Mesendoderm (in vitro differentiated cells): Measurements from ENCODE around the gene TENM4.

Experiments
- DNase-seq: peaks from one replicate; pipeline ENCODE4 v3.0.0; 2013
- H2AK5ac ChIP-seq: 2 replicates; pipeline ENCODE4 v1.6.1; 2013; ENCODE audit warnings: low read length, inconsistent platforms
- H2BK120ac ChIP-seq: 2 replicates; pipeline ENCODE4 v1.6.1; 2013; ENCODE audit warnings: low read depth, mild to moderate bottlenecking, low read length, moderate library complexity, mixed read lengths
- H2BK15ac ChIP-seq: replicated peaks from 2 replicates; pipeline ENCODE4 v1.6.1; 2013; ENCODE audit warnings: low read depth, mild to moderate bottlenecking, moderate library complexity
- H2BK5ac ChIP-seq: 2 replicates; pipeline ENCODE4 v1.6.1; 2013; ENCODE audit warnings: low read length, inconsistent platforms
- H3K18ac ChIP-seq: 2 replicates; pipeline ENCODE4 v1.6.1; 2013; ENCODE audit warnings: mild to moderate bottlenecking, low read length, mixed read lengths
- H3K23ac ChIP-seq: one replicate; pipeline ENCODE4 v1.6.1; 2013; ENCODE audit warnings: low read length
- H3K27ac ChIP-seq: 2 replicates; pipeline ENCODE4 v1.5.1; 2013; ENCODE audit warnings: low read depth, mild to moderate bottlenecking, inconsistent platforms, low read length, moderate library complexity
- H3K27me3 ChIP-seq: 2 replicates; pipeline ENCODE4 v1.6.1; 2013; ENCODE audit warnings: low read length, control low read depth, mild to moderate bottlenecking, inconsistent platforms; ENCODE audit not compliant: insufficient read depth, poor library complexity
- H3K36me3 ChIP-seq: 2 replicates; pipeline ENCODE4 v1.6.1; 2013; ENCODE audit warnings: low read length, inconsistent platforms; ENCODE audit not compliant: control insufficient read depth, insufficient read depth
- H3K4ac ChIP-seq: one replicate; pipeline ENCODE4 v1.6.1; 2013; ENCODE audit warnings: low read depth, mild to moderate bottlenecking, low read length, moderate library complexity
- H3K4me1 ChIP-seq: 2 replicates; pipeline ENCODE4 v1.6.1; 2013; ENCODE audit warnings: low read depth, low read length, inconsistent platforms; ENCODE audit not compliant: control insufficient read depth
- H3K4me2 ChIP-seq: 2 replicates; pipeline ENCODE4 v1.6.1; 2013; ENCODE audit warnings: low read length
- H3K4me3 ChIP-seq: 2 replicates; pipeline ENCODE4 v1.5.1; 2013; ENCODE audit warnings: mild to moderate bottlenecking, low read length
- H3K56ac ChIP-seq: one replicate; pipeline ENCODE4 v1.6.1; 2013; ENCODE audit warnings: low read length
- H3K79me1 ChIP-seq: 2 replicates; pipeline ENCODE4 v1.6.1; 2013; ENCODE audit warnings: low read length, inconsistent platforms
- H3K79me2 ChIP-seq: 2 replicates; pipeline ENCODE4 v1.6.1; 2013; ENCODE audit warnings: mild to moderate bottlenecking, low read length; ENCODE audit not compliant: control insufficient read depth, insufficient read depth
- H3K9ac ChIP-seq: 2 replicates; pipeline ENCODE4 v1.6.1; 2013; ENCODE audit warnings: low read length, inconsistent platforms
- H4K5ac ChIP-seq: one replicate; pipeline ENCODE4 v1.6.1; 2013; ENCODE audit warnings: low read length
- H4K8ac ChIP-seq: one replicate; pipeline ENCODE4 v1.6.1; 2013; ENCODE audit warnings: low read depth, mild to moderate bottlenecking, control low read depth, low read length, moderate library complexity
- WGBS: extraction: QIAGEN DNeasy Blood & Tissue Kit; methylation state at CpG from one replicate; pipeline ENCODE4 v1.1.7; 2013; ENCODE audit warnings: low lambda C conversion rate, missing lambda C conversion rate; ENCODE audit not compliant: insufficient coverage; ENCODE audit errors: extremely low coverage; 5-methylcytosine and 5-hydroxymethylcytosine counted together

TENM4 gene

DNA sequence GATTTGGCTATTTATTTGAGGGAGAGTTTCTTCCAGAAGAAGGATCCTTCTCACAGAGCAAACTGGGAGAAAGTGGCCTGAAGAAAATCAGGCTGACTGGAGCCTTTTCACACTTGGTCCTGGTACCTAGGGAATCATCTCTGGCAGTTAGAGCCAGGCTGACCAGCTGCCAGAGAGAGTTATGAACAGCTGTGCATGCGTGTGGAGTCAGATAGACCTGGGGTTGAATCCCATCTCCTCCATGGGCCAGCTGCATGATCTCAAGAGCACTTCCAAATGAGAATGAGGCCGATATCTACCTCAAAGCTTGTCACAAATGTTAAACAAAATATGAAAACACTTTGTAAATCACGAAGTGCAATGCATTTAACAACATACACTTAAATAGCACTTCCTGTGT lies 390.0 kb downstream of the TENM4 start:
- Histone ChIP-seq H3K4me2 (no peak overlapping the region), H3K4me1 (peaks cover 4% of the 10 kb centered on the region), H2BK15ac (no peak overlapping the region), H3K27ac (no peak overlapping the region), H3K79me2 (no peaks in the 10 kb centered on the region), H3K4ac (no peak overlapping the region), H3K4me3 (no peak overlapping the region), H3K79me1 (no peaks in the 10 kb centered on the region), H2AK5ac (no peak overlapping the region), H3K23ac (no peak overlapping the region), H3K36me3 (no peaks in the 10 kb centered on the region), H4K5ac (no peak overlapping the region), H3K56ac (no peak overlapping the region), H2BK5ac (no peak overlapping the region), H4K8ac (no peak overlapping the region), H3K18ac (no peak overlapping the region), H2BK120ac (no peak overlapping the region), H3K27me3 (no peaks in the 10 kb centered on the region), H3K9ac (no peak overlapping the region)
- WGBS, result no CpG with 5 or more reads among the region's 3 CpGs
- no peak for DNase-seq

- H3K4me3 ChIP-seq, result no peak overlapping the region
- H3K27ac ChIP-seq, result no peak overlapping the region
- DNase-seq, result peak; percentile 48
- H2AK5ac ChIP-seq, result no peak overlapping the region
- no peaks in the 10 kb centered on the region for H3K79me1 ChIP-seq
- no peak overlapping the region for H3K23ac ChIP-seq
- H3K4me1 ChIP-seq, result peaks cover 4% of the 10 kb centered on the region
- H3K56ac ChIP-seq, result no peak overlapping the region
- no peak overlapping the region for H2BK15ac ChIP-seq
- H3K79me2 ChIP-seq, result no peaks in the 10 kb centered on the region
- H4K8ac ChIP-seq, result no peak overlapping the region
- H3K27me3 ChIP-seq, result no peaks in the 10 kb centered on the region
- no peak overlapping the region for H2BK5ac ChIP-seq
- no peak overlapping the region for H3K4ac ChIP-seq
- no peaks in the 10 kb centered on the region for H3K36me3 ChIP-seq
- no peak overlapping the region for H2BK120ac ChIP-seq
- no CpG with 5 or more reads among the region's 4 CpGs for WGBS
- no peak overlapping the region for H3K4me2 ChIP-seq
- H3K9ac ChIP-seq, result no peak overlapping the region
- no peak overlapping the region for H3K18ac ChIP-seq
- no peak overlapping the region for H4K5ac ChIP-seq
Observed at GRCh38 chr11:79049741-79050179, 391.1 kb downstream of the TENM4 start.

DNA sequence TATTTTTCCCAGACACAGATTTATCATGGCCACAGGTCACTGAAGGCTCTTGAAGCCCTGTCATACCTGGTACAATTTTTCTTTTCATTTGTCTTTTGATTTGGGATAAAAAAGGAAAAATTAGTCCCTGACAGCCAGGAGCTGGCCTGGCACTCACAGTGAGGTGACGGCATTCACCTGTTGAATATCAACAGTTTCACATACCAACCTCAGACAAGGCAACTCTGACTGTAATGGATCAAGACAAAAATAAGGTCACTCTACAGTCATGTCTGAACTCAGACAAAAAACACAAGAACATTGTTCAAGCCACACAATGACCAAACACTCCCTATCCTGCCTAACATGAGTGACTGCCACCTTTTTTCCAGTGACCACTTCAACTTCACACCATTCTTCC lies 392.9 kb downstream of the TENM4 start:
- Histone ChIP-seq H3K23ac (no peak overlapping the region), H2BK120ac (no peak overlapping the region), H3K4me1 (peaks cover 4% of the 10 kb centered on the region), H3K9ac (no peak overlapping the region), H2BK5ac (no peak overlapping the region), H2AK5ac (no peak overlapping the region), H3K56ac (no peak overlapping the region), H3K27me3 (no peaks in the 10 kb centered on the region), H2BK15ac (no peak overlapping the region), H4K8ac (no peak overlapping the region), H3K36me3 (no peaks in the 10 kb centered on the region), H3K4me2 (no peak overlapping the region), H3K18ac (no peak overlapping the region), H3K79me1 (no peaks in the 10 kb centered on the region), H4K5ac (no peak overlapping the region), H3K79me2 (no peaks in the 10 kb centered on the region), H3K4ac (no peak overlapping the region), H3K27ac (no peak overlapping the region), H3K4me3 (no peak overlapping the region)
- no CpG with 5 or more reads among the region's 1 CpG for WGBS
- no peak for DNase-seq

GRCh38 chr11:79047321-79047720 lies 393.5 kb downstream of the TENM4 start:
- Histone ChIP-seq H3K23ac (no peak overlapping the region), H3K4me3 (no peak overlapping the region), H3K4me1 (peaks cover 4% of the 10 kb centered on the region), H3K18ac (no peak overlapping the region), H3K79me1 (no peaks in the 10 kb centered on the region), H3K4me2 (no peak overlapping the region), H4K8ac (no peak overlapping the region), H4K5ac (no peak overlapping the region), H2BK120ac (no peak overlapping the region), H3K27ac (no peak overlapping the region), H3K36me3 (no peaks in the 10 kb centered on the region), H3K4ac (no peak overlapping the region), H3K56ac (no peak overlapping the region), H2BK15ac (no peak overlapping the region), H3K27me3 (no peaks in the 10 kb centered on the region), H3K79me2 (no peaks in the 10 kb centered on the region), H3K9ac (no peak overlapping the region), H2AK5ac (no peak overlapping the region), H2BK5ac (no peak overlapping the region)
- DNase-seq, result no peak
- no CpG with 5 or more reads among the region's 7 CpGs for WGBS

- no peak overlapping the region for H2BK15ac ChIP-seq
- no peak overlapping the region for H3K23ac ChIP-seq
- WGBS, result no CpG with 5 or more reads among the region's 3 CpGs
- H2BK120ac ChIP-seq, result no peak overlapping the region
- H3K79me1 ChIP-seq, result no peaks in the 10 kb centered on the region
- no peaks in the 10 kb centered on the region for H3K27me3 ChIP-seq
- H4K8ac ChIP-seq, result no peak overlapping the region
- H3K4me3 ChIP-seq, result no peak overlapping the region
- no peak overlapping the region for H3K18ac ChIP-seq
- H3K4ac ChIP-seq, result no peak overlapping the region
- peaks cover 4% of the 10 kb centered on the region for H3K4me1 ChIP-seq
- no peaks in the 10 kb centered on the region for H3K79me2 ChIP-seq
- no peak overlapping the region for H3K4me2 ChIP-seq
- DNase-seq, result no peak
- H2AK5ac ChIP-seq, result no peak overlapping the region
- H2BK5ac ChIP-seq, result no peak overlapping the region
- no peak overlapping the region for H3K27ac ChIP-seq
- no peak overlapping the region for H3K9ac ChIP-seq
- H3K56ac ChIP-seq, result no peak overlapping the region
- H4K5ac ChIP-seq, result no peak overlapping the region
- H3K36me3 ChIP-seq, result no peaks in the 10 kb centered on the region
Observed at GRCh38 chr11:79046366-79046765, 394.5 kb downstream of the TENM4 start.

DNA sequence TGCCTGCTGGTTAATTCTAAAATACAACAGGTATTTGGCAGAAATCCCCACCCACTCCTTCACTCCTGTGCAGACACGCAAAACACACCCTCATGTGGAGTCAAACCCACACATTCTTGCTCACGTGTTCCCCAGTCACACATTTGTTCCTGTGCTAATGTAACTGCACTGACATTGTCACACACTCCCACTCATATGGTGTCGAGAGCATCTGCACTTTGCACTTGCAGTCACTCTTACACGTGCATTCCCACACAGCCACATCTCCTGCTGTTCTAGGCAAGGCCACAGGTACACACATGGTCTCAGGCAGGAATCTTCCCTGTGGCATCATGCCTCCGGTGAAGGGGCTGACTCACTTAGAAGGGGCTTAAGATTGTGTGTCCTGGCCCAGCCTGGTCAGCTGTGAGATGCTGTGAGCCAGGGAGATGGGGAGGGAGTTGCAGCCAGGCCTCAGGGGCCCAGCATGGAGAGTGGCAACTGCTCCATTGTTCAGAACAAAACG lies 395.0 kb downstream of the TENM4 start:
- Histone ChIP-seq H3K4me1 (peaks cover 4% of the 10 kb centered on the region), H3K27me3 (no peaks in the 10 kb centered on the region), H2BK5ac (no peak overlapping the region), H3K79me1 (no peaks in the 10 kb centered on the region), H3K4me2 (no peak overlapping the region), H3K79me2 (no peaks in the 10 kb centered on the region), H2BK15ac (no peak overlapping the region), H3K4ac (no peak overlapping the region), H3K18ac (no peak overlapping the region), H2AK5ac (no peak overlapping the region), H4K5ac (no peak overlapping the region), H3K9ac (no peak overlapping the region), H3K36me3 (no peaks in the 10 kb centered on the region), H3K4me3 (no peak overlapping the region), H3K23ac (no peak overlapping the region), H3K56ac (no peak overlapping the region), H3K27ac (no peak overlapping the region), H2BK120ac (no peak overlapping the region), H4K8ac (no peak overlapping the region)
- peak; percentile 45 for DNase-seq
- WGBS, result no CpG with 5 or more reads among the region's 6 CpGs
